Lower lobe of right lung (tissue), 2 donors: Measurements from ENCODE around the gene S100A6. TPM values are rescaled to one million over a fixed set of nuclear protein-coding genes. Genes with fewer than 3 reads are reported as not detected.

Experiments used
- ATAC-seq, 2 donors: fragments of 200-7000 bp; cut with Tn5 transposase; one replicate each; pipeline ENCODE4 v1.9.1; 2020 to 2022; ENCODE audit warnings: mild to moderate bottlenecking in 2 of 2, moderate library complexity in 2 of 2
- DNase-seq: peaks from one replicate; pipeline ENCODE4 v3.0.0-alpha.2; 2020
- H3K27ac ChIP-seq: fragments of 200-600 bp; one replicate; pipeline ENCODE4 v1.8.0; 2022
- H3K27me3 ChIP-seq: fragments of 200-600 bp; one replicate; pipeline ENCODE4 v1.8.0; 2022; ENCODE audit warnings: low read depth
- H3K36me3 ChIP-seq: fragments of 200-600 bp; one replicate; pipeline ENCODE4 v1.8.0; 2022; ENCODE audit warnings: mild to moderate bottlenecking
- H3K4me1 ChIP-seq: fragments of 200-600 bp; one replicate; pipeline ENCODE4 v1.8.0; 2022
- H3K4me3 ChIP-seq: fragments of 200-600 bp; one replicate; pipeline ENCODE4 v1.8.0; 2022; ENCODE audit warnings: mild to moderate bottlenecking
- H3K9me3 ChIP-seq: fragments of 200-600 bp; one replicate; pipeline ENCODE4 v1.8.0; 2022
- CTCF ChIP-seq: fragments of 200-600 bp; IDR thresholded peaks from one replicate; pipeline ENCODE4 v1.8.0; 2022; ENCODE audit warnings: antibody characterized with exemption, mild to moderate bottlenecking
- intact Hi-C: fragments of 100-400 bp; cut with DNase I; formaldehyde crosslinking; loops from one replicate; pipeline ENCODE4 v1.11.0; 2022
- total RNA-seq: library from RNA; stranded (reverse); fragmentation: NEBNext Ultra II Directional; extraction: Animal tissue kit (Norgen Biotek cat#: 25700); gene quantifications from one replicate; pipeline ENCODE4 v1.2.1, GENCODE V29; 2021
- donor health status: DM: no; HTN: yes; CAD: no; lungs with severe emphysema.

S100A6 gene
- total RNA-seq, 1 donor from 2014 or later: 1,109 TPM

- H3K27me3 ChIP-seq: no peaks in the 10 kb centered on the region
- intact Hi-C loops: no loop called here
- H3K4me1 ChIP-seq: peaks cover 63% of the 10 kb centered on the region
- H3K36me3 ChIP-seq: peaks cover 12% of the 10 kb centered on the region
- ATAC-seq (peak; percentile 36 to 41), DNase-seq (peak; percentile 78)
- TF ChIP-seq CTCF: no peak
- peak overlapping the region; percentile 98 for H3K4me3 ChIP-seq
- peak overlapping the region; percentile 100 for H3K27ac ChIP-seq
- H3K9me3 ChIP-seq: no peaks in the 10 kb centered on the region
These were observed 1.0 kb upstream of the S100A6 start for GRCh38 chr1:153536671-153537375.

GRCh38 chr1:153536012-153536670, 350 bp upstream of the S100A6 start:
- ATAC-seq: peak; percentile 87 to 92

GRCh38 chr1:153534925-153535241, 908 bp downstream of the S100A6 start:
- intact Hi-C loops: loop anchor here (5.0 kb wide), 1 partner anchor 32 kb away; the partner anchor contains the start of gene S100A2
- no peak for TF ChIP-seq CTCF
- Histone ChIP-seq H3K4me1 (peaks cover 46% of the 10 kb centered on the region), H3K27me3 (no peaks in the 10 kb centered on the region), H3K4me3 (peak overlapping the region; percentile 98), H3K27ac (peak overlapping the region; percentile 100), H3K9me3 (no peaks in the 10 kb centered on the region), H3K36me3 (peaks cover 12% of the 10 kb centered on the region)
- DNase-seq (no peak), ATAC-seq (no peak)

More at GRCh38 chr1:153536012-153536670, 350 bp upstream of the S100A6 start:
- intact Hi-C loops: no loop called here
- peak; percentile 96 for DNase-seq
- no peaks in the 10 kb centered on the region for H3K9me3 ChIP-seq
- H3K36me3 ChIP-seq: peaks cover 12% of the 10 kb centered on the region
- H3K4me3 ChIP-seq: peak overlapping the region; percentile 98
- H3K27me3 ChIP-seq: no peaks in the 10 kb centered on the region
- H3K4me1 ChIP-seq: peaks cover 57% of the 10 kb centered on the region
- H3K27ac ChIP-seq: peak overlapping the region; percentile 100
- no peak for TF ChIP-seq CTCF

- Histone ChIP-seq H3K27me3 (no peaks in the 10 kb centered on the region), H3K36me3 (peaks cover 12% of the 10 kb centered on the region), H3K9me3 (no peaks in the 10 kb centered on the region), H3K4me1 (peaks cover 46% of the 10 kb centered on the region), H3K4me3 (peak overlapping the region; percentile 98), H3K27ac (peak overlapping the region; percentile 100)
- no peak for TF ChIP-seq CTCF
- intact Hi-C loops: loop anchor here (5.0 kb wide), 1 partner anchor 33 kb away; the partner anchor contains the start of gene S100A2
- DNase-seq (no peak), ATAC-seq (no peak)
These were observed 1.4 kb downstream of the S100A6 start for GRCh38 chr1:153534226-153534924.

GRCh38 chr1:153533689-153534201, 2.0 kb downstream of the S100A6 start:
- Histone ChIP-seq H3K9me3 (no peaks in the 10 kb centered on the region), H3K4me3 (peak overlapping the region; percentile 98), H3K36me3 (peaks cover 12% of the 10 kb centered on the region), H3K27me3 (no peaks in the 10 kb centered on the region), H3K27ac (peak overlapping the region; percentile 100), H3K4me1 (peaks cover 46% of the 10 kb centered on the region)
- ATAC-seq: peak in 1 of 2 donors; percentile 30
- intact Hi-C loops: loop anchor here (5.0 kb wide), 1 partner anchor 34 kb away; the partner anchor contains the start of gene S100A2
- no peak for DNase-seq
- no peak for TF ChIP-seq CTCF
